ENCODE data around the gene OTOS. TPM values are rescaled to one million over a fixed set of nuclear protein-coding genes. Genes with fewer than 3 reads are reported as not detected.
A peak's percentile ranks its signal among the peaks of the same experiment; 100 is the strongest.

OTOS gene
- total RNA-seq, 1 donor from 2014 or later, result not detected

GRCh38 chr2:240160291-240161086 is 20.0 kb upstream of the OTOS start:
- Histone ChIP-seq H3K4me3 (no peak overlapping the region), H3K27me3 (peaks cover 7% of the 10 kb centered on the region), H3K4me1 (no peaks in the 10 kb centered on the region), H3K9me3 (no peaks in the 10 kb centered on the region), H3K27ac (no peak overlapping the region), H3K36me3 (no peaks in the 10 kb centered on the region)
- peak; percentile 21 for ATAC-seq
- intact Hi-C loops (cut with DNase I), result no loop called here
- TF ChIP-seq CTCF (IDR thresholded peaks at IDR 0.05), result no peak
- DNase-seq, result peak; percentile 52

GRCh38 chr2:240159251-240159839 is 18.9 kb upstream of the OTOS start:
- Histone ChIP-seq H3K9me3 (no peaks in the 10 kb centered on the region), H3K27ac (no peak overlapping the region), H3K4me1 (no peaks in the 10 kb centered on the region), H3K27me3 (peaks cover 7% of the 10 kb centered on the region), H3K4me3 (no peak overlapping the region), H3K36me3 (no peaks in the 10 kb centered on the region)
- intact Hi-C loops (cut with DNase I), result no loop called here
- DNase-seq (peak; percentile 46), ATAC-seq (no peak)
- TF ChIP-seq CTCF (IDR thresholded peaks at IDR 0.05), result no peak

- Histone ChIP-seq H3K27ac (no peak overlapping the region), H3K4me1 (no peaks in the 10 kb centered on the region), H3K4me3 (no peak overlapping the region), H3K36me3 (no peaks in the 10 kb centered on the region), H3K9me3 (no peaks in the 10 kb centered on the region), H3K27me3 (peaks cover 15% of the 10 kb centered on the region)
- no peak for TF ChIP-seq CTCF (IDR thresholded peaks at IDR 0.05)
- DNase-seq (no peak), ATAC-seq (no peak)
- intact Hi-C loops (cut with DNase I), result no loop called here
These were observed 16.7 kb upstream of the OTOS start for GRCh38 chr2:240157147-240157470.

GRCh38 chr2:240156435-240157146 is 16.1 kb upstream of the OTOS start:
- Histone ChIP-seq H3K9me3 (no peaks in the 10 kb centered on the region), H3K27ac (no peak overlapping the region), H3K36me3 (no peaks in the 10 kb centered on the region), H3K4me3 (no peak overlapping the region), H3K4me1 (no peaks in the 10 kb centered on the region), H3K27me3 (peaks cover 15% of the 10 kb centered on the region)
- intact Hi-C loops (cut with DNase I), result no loop called here
- ATAC-seq, result no peak
- DNase-seq, result peak; percentile 40
- no peak for TF ChIP-seq CTCF (IDR thresholded peaks at IDR 0.05)

- intact Hi-C loops (cut with DNase I), result no loop called here
- Histone ChIP-seq H3K4me3 (no peak overlapping the region), H3K27me3 (peaks cover 9% of the 10 kb centered on the region), H3K36me3 (no peaks in the 10 kb centered on the region), H3K4me1 (no peaks in the 10 kb centered on the region), H3K27ac (no peak overlapping the region), H3K9me3 (no peaks in the 10 kb centered on the region)
- DNase-seq, result peak; percentile 8
- no peak for ATAC-seq
- no peak for TF ChIP-seq CTCF (IDR thresholded peaks at IDR 0.05)
These were observed 15.4 kb upstream of the OTOS start for GRCh38 chr2:240155745-240156390.
